Astrocyte of the spinal cord (primary cell): ENCODE data around the gene TMEM165.

Experiments used
- DNase-seq: peaks from one replicate; pipeline ENCODE4 v3.0.0; 2011; ENCODE audit warnings: low read depth, low spot score
- H3K4me3 ChIP-seq: 2 replicates; pipeline ENCODE4 v1.5.1; 2011; ENCODE audit warnings: low read depth, mild to moderate bottlenecking, low read length, moderate library complexity
- in situ Hi-C: cut with HindIII; loops from 2 replicates; pipeline ENCODE4 v1.10.0; 2017; ENCODE audit warnings: low sequenced_read_pairs
- TF ChIP-seq, protein P1 (sequence below): IDR thresholded peaks from 2 replicates; pipeline ENCODE4 v1.5.1; 2012; ENCODE audit warnings: low read depth, mild to moderate bottlenecking, low read length, inconsistent platforms

Gene TMEM165

DNA sequence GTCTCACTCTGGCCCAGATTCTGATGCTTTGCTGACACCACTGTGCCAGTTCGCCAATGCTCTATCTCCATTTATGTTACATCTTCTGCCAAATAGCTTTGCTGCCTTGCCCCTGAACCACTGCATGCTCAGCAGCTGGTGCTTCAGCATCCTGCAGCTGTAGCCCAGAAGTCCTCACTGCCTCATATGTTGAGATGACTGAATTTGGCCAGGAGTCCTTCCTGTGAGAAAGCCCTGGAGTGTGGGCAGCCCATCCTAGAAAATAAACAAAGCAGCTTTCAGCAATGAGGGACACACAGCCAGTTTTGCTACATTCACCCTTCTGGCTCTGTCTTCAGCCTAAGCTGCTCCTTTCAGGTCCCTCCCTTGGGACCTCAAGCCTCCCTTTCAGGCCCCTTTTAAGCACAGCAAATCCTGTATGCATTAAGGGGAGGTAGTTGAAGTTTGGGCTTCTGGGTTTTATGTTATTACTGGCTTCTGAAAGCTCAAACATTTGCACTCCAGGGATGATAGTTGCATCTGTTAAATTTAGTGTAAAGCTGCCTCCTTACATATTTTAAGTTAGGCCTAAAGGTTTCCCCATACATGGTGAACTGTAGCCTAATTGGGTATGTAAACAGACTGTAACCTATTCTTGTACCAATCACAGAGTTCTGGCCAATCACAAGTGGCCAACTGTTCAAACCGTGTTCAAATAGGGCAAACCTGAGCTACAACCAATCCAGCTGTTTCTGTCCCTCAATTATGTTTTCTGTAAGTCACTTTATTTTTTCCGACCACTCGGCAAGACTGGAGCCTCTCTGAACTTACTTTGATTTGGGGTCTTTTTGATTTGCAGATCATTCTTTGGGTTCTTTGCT, 2.1 kb upstream of the TMEM165 start:
- no peak overlapping the region for H3K4me3 ChIP-seq
- in situ Hi-C loops: no loop called here
- TF ChIP-seq, protein P1, sequence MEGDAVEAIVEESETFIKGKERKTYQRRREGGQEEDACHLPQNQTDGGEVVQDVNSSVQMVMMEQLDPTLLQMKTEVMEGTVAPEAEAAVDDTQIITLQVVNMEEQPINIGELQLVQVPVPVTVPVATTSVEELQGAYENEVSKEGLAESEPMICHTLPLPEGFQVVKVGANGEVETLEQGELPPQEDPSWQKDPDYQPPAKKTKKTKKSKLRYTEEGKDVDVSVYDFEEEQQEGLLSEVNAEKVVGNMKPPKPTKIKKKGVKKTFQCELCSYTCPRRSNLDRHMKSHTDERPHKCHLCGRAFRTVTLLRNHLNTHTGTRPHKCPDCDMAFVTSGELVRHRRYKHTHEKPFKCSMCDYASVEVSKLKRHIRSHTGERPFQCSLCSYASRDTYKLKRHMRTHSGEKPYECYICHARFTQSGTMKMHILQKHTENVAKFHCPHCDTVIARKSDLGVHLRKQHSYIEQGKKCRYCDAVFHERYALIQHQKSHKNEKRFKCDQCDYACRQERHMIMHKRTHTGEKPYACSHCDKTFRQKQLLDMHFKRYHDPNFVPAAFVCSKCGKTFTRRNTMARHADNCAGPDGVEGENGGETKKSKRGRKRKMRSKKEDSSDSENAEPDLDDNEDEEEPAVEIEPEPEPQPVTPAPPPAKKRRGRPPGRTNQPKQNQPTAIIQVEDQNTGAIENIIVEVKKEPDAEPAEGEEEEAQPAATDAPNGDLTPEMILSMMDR: no peak
- DNase-seq: no peak

DNA sequence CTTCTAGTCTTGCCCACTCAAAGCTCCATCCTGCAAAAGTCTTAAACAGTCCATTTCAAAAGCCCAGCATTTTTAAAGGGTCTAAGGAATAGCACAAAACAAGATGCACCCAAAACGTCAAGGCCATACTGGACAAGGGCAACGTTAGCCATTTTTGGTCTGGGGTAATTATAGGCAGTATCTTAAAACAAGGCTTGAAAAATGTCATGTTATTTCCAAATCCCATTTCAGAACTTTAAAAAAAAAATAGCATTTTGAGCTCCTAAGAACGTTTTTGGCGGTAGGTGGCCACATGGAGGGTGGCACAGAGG, 584 bp upstream of the TMEM165 start:
- TF ChIP-seq, protein P1: no peak
- DNase-seq: no peak
- peak overlapping the region; percentile 61 for H3K4me3 ChIP-seq
- in situ Hi-C loops: no loop called here

DNA sequence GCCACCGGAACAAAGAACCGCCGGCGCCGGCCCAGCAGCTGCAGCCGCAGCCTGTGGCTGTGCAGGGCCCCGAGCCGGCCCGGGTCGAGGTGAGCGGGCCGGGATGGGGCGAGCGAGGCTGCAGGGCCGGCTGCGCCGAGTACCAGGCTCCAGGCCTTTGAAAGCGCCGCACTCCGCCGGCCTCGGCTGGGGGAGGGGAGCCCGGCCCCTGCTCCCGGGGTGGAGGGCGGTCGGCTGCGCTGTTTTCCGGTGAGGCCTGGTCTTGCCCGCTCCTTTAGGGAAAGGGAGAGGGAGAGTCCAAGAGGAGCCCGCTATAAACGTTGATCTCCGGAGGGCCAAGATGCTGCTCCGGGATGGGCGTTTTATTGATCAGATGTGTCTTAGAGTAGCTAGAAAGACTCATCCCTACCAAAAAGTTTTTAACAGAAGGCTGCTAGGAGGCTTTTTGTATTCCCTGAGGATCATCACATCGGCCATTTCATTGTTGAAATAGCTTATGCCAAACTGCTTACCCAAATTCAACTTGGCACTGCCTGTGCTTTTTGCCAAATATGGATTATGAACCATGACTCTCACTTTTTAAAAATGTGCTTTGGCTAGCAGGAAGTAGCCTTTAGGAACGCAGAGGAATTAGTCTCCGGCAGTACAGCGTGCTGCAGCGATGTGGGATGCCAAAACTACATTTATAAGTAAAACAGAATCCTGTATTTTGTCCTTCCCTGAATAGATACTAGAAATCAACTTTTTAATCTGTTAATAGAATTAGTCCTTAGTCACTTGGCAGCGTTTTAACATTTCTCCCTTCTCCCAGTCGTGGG, 760 bp downstream of the TMEM165 start:
- in situ Hi-C loops: no loop called here
- TF ChIP-seq, protein P1: no peak
- peak overlapping the region; percentile 61 for H3K4me3 ChIP-seq
- peak; percentile 48 for DNase-seq

DNA sequence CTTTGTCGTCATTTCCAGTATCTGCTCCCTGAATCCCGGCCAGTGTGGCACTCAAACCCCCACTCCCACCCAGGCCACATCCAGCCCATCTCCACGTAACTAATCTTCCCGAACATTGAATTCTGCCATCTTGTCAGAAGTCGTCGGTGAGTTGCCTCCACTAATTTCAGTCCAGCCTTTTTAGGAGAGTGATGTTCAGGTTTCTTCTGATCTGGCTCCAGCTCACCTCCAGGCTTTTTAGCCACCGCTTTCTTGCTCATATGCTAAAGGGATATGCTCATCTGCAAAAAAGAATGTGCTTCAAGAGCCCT, 1.3 kb downstream of the TMEM165 start:
- peak; percentile 32 for DNase-seq
- in situ Hi-C loops: no loop called here
- H3K4me3 ChIP-seq: peak overlapping the region; percentile 61
- TF ChIP-seq, protein P1: no peak

DNA sequence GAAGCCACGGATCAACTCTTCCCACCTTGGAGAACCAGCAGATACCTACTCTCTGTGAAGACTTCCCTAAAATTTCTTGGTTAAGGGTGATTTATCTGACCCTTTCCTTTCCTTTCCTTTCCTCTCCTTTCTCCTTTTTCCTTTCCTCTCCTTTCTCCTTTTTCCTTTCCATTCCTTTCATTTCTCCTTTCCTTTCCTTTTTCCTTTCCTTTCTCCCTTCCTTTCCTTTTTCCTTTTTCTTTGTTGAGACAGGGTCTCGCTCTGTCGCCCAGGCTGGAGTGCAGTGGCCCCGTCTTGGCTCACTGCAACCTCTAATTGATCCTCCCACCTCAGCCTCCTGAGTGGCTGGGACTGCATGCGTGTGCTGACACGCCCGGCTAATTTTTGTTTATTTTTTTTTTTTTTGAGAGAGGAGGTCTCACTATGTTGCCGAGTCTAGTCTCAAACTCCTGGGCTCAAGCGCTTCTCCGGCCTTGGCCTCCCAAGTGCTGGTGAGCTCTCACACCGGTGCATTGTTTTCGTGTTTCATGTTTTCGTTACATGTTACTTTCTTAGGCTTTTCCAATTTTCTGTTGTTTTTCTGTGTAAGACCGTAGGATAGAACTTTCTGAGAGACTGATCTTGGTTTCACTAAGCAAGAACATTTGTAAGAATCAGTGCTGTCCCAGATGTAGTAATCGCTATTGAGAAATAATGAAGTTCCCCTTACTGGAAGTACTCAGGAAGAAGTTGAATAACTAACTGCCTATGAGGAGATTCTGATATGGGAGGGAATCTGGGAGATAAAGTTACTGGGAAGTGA, 2.0 kb downstream of the TMEM165 start:
- peak; percentile 45 for DNase-seq
- TF ChIP-seq, protein P1: no peak
- in situ Hi-C loops: no loop called here
- peak overlapping the region; percentile 61 for H3K4me3 ChIP-seq

DNA sequence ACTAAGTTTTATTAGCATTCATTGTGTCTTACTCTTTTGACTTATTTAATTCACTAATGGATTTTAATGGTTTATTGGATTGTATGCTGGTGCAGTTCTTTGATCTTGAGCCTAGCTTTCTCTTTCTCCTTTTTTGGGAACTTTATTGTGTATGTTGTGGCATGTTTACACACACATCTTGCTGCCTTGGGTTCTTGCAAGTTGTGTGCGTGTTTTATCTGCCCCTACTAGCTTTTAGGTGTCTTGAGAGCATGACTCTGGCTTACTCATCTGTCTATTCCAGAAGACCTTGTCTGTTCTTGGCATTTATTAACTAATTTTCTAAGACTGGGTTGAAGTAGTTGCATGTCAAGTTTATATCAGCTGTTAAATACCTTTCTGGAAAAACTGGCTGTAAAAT, 2.7 kb downstream of the TMEM165 start:
- in situ Hi-C loops: no loop called here
- peak overlapping the region; percentile 61 for H3K4me3 ChIP-seq
- TF ChIP-seq, protein P1: no peak
- DNase-seq: no peak
